Cerebellar nuclear complex (tissue), 1 donor: ENCODE data around the gene JARID2.
"Not testable (repeated sequence)": the region's sequence is repeated elsewhere in the genome, so short reads cannot be mapped to it uniquely, and the experiment has no call there.

Experiments used
- DNase-seq, 2 experiments: peaks; one replicate each; lab custom pipeline; 2025; lab: John Stamatoyannopoulos, UW

Gene JARID2

GRCh38 chr6:15399641-15400470 lies 154.0 kb downstream of the JARID2 start:
- peak in 1 of 2 experiments; percentile 29 for DNase-seq

- DNase-seq, result peak; percentile 64 to 72
Measured at GRCh38 chr6:15400572-15401004, 154.7 kb downstream of the JARID2 start.

- peak in 1 of 2 experiments; percentile 19 for DNase-seq
Measured at GRCh38 chr6:15401120-15401519, 155.3 kb downstream of the JARID2 start.

- DNase-seq, result no peak
Measured at GRCh38 chr6:15401769-15402250, 155.9 kb downstream of the JARID2 start.

GRCh38 chr6:15402406-15403045 lies 156.7 kb downstream of the JARID2 start:
- no peak for DNase-seq

GRCh38 chr6:15403094-15403755 lies 157.4 kb downstream of the JARID2 start:
- no peak for DNase-seq

GRCh38 chr6:15404685-15404980 lies 158.8 kb downstream of the JARID2 start:
- DNase-seq, result no peak

- no peak for DNase-seq
Measured at GRCh38 chr6:15405129-15406068, 159.5 kb downstream of the JARID2 start.

- no peak for DNase-seq
Measured at GRCh38 chr6:15406452-15406851, 160.6 kb downstream of the JARID2 start.

- DNase-seq, result no peak
Measured at GRCh38 chr6:15408008-15408407, 162.1 kb downstream of the JARID2 start.

- DNase-seq, result no peak
Measured at GRCh38 chr6:15408758-15409157, 162.9 kb downstream of the JARID2 start.

- DNase-seq, result no peak
Measured at GRCh38 chr6:15409301-15410125, 163.6 kb downstream of the JARID2 start.

GRCh38 chr6:15410126-15410391 lies 164.2 kb downstream of the JARID2 start:
- DNase-seq, result no peak

GRCh38 chr6:15410752-15411151 lies 164.9 kb downstream of the JARID2 start:
- no peak for DNase-seq

- DNase-seq, result no peak
Measured at GRCh38 chr6:15411766-15412165, 165.9 kb downstream of the JARID2 start.

- DNase-seq, result no peak
Measured at GRCh38 chr6:15412767-15413166, 166.9 kb downstream of the JARID2 start.

GRCh38 chr6:15413466-15414234 lies 167.8 kb downstream of the JARID2 start:
- no peak for DNase-seq

- DNase-seq, result no peak
Measured at GRCh38 chr6:15414235-15414612, 168.4 kb downstream of the JARID2 start.

GRCh38 chr6:15415622-15416021 lies 169.8 kb downstream of the JARID2 start:
- not testable (repeated sequence) for DNase-seq

GRCh38 chr6:15416932-15417509 lies 171.2 kb downstream of the JARID2 start:
- DNase-seq, result no peak
